ENCODE data around the gene ZSWIM8.
"Not testable (repeated sequence)": the region's sequence is repeated elsewhere in the genome, so short reads cannot be mapped to it uniquely, and the experiment has no call there.

The ZSWIM8 gene, protein sequence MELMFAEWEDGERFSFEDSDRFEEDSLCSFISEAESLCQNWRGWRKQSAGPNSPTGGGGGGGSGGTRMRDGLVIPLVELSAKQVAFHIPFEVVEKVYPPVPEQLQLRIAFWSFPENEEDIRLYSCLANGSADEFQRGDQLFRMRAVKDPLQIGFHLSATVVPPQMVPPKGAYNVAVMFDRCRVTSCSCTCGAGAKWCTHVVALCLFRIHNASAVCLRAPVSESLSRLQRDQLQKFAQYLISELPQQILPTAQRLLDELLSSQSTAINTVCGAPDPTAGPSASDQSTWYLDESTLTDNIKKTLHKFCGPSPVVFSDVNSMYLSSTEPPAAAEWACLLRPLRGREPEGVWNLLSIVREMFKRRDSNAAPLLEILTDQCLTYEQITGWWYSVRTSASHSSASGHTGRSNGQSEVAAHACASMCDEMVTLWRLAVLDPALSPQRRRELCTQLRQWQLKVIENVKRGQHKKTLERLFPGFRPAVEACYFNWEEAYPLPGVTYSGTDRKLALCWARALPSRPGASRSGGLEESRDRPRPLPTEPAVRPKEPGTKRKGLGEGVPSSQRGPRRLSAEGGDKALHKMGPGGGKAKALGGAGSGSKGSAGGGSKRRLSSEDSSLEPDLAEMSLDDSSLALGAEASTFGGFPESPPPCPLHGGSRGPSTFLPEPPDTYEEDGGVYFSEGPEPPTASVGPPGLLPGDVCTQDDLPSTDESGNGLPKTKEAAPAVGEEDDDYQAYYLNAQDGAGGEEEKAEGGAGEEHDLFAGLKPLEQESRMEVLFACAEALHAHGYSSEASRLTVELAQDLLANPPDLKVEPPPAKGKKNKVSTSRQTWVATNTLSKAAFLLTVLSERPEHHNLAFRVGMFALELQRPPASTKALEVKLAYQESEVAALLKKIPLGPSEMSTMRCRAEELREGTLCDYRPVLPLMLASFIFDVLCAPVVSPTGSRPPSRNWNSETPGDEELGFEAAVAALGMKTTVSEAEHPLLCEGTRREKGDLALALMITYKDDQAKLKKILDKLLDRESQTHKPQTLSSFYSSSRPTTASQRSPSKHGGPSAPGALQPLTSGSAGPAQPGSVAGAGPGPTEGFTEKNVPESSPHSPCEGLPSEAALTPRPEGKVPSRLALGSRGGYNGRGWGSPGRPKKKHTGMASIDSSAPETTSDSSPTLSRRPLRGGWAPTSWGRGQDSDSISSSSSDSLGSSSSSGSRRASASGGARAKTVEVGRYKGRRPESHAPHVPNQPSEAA (N-terminal part only)

DNA sequence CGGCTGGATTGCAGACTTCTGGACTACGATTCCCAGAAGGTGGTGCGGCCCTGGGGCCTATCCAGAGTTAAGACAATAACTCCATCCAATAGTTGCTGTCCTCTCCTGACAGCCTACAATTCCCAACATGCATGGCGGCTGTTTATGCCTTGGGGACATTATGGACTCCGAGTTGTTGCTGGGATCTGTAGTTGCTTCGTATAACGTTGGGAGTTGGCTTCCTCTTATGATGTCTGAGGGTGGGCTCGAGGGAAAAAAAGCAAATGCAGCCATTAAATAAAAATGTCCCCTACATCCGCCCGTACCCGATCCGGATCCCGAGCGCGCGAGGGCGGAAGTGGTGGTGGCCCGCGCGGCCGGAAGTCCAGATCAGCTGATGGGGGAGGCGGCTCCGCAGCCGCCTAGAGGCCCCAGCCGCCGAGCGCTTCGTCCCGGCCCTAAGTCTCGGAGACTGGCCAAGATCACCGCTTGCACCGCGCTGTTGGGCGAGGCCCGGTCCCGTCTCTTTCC, at the start of gene ZSWIM8:
TSS of gene ZSWIM8 (plus strand) at position 396 of the 510 bp plus-strand sequence. CDS start 273 bp downstream, outside the sequence.
- DNase-seq (ENCODE audit: low spot score) = peak; percentile 96

DNA sequence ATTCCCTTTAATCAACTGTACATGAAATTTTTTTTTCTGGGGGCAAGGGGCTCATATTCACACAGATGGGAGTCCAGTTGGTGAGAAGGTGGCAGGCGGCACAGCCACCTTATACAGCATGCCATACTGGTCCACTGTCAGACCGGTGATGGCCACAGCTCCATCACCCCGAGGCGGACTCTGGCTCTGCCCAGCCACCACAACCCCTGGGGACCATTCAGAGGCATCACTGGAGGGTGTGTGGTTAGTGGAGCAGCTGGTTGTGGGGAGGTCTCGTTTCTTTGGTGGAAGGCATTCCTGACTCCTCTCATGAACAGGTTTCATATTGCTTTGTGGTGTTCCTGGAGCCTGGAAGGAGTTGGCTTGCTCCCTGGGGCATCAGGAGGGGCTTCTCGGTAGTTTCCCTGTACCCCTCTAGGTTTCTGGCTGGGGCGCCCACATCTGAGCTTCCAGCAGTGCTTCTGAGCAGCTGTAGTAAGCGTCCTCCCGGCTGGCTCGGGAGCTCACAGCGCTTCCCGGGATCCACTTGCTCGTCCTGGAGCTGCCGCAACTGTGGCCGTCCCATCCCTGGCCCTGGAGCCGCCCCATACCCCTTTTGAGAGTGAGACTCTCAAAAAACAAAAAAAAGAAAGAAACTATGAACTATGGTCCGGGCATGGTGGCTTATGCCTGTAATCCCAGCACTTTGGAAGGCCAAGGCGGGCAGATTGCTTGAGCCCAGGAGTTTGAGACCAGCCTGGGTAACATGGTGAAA, 44.7 kb upstream of the ZSWIM8 start:
- not testable (repeated sequence) for DNase-seq (ENCODE audit: low spot score)

DNA sequence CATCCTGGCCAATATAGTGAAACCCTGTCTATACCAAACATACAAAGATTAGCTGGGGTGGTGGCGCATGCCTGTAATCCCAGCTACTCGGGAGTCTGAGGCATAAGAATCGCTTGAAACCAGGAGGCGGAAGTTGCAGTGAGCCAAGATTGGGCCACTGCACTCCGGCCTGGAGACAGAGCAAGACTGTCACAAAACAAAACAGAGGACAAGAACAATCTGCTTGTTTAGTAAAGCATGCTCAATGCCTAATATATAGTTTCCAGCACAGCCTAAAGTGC, 43.0 kb upstream of the ZSWIM8 start:
- no peak for DNase-seq (ENCODE audit: low spot score)

DNA sequence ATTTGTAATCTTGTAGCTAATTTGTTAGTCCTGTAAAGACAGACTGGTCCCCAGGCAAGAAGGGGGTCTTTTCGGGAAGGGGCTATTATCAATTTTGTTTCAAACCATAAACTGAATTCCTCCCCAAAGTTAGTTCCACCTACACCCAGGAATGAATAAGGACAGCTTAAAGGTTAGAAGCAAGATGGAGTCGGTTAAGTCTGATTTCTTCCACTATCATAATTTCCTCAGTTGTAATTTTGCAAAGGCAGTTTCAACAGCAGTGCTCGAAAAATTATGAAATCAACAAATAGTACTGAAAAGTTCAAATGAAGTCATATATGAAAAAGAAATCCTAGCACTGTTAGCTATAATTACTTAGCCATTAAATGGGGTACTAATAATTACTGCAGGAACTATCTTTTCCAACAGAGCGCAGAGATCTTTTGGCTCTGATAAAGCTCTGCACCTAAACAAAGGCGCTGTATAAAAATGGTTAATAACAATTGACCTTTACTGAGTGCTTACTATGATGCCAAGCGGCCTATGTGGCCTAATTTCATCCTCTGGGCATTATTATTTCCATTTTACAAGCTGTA, 42.0 kb upstream of the ZSWIM8 start:
- no peak for DNase-seq (ENCODE audit: low spot score)

DNA sequence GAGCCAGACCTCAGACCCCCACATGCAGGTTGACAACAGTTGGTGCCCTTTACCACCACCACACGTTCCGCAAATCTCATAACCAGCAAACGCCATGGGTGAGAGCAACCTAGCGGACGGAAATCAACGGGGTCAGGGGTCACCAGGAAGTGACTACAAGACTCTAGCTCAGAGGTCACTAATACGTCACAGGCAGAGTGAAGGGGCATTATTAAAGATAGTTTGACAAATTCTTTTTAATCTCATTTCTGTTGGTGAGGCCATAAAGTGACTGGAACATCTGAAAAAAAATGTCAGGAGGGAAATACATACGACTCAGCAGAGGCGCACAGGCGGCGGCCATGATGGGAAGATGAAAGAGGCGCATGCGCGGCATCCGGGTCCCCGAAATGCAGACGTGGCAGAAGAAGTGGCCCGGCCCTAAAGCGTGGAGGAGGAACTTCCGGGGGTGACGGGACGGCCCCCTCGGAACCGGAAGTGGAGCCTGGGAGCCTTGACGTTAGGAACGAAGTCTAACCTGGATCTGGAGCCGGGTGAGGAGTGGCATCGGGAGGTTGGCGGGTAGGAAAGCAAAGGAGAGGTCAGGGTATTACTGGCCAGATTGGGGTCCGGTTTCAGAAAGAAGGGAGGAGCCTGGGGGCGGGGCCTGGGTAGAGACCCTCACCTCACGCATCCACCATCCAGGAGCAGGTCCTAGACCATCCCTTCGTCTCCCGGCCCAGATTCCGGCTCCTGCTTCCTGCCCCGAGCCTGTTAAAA, 41.3 kb upstream of the ZSWIM8 start, which contains the start of gene SEC24C:
TSS of gene SEC24C (plus strand) at position 468 of the 759 bp plus-strand sequence. CDS start 2,461 bp downstream, outside the sequence.
- DNase-seq (ENCODE audit: low spot score) = peak; percentile 97

DNA sequence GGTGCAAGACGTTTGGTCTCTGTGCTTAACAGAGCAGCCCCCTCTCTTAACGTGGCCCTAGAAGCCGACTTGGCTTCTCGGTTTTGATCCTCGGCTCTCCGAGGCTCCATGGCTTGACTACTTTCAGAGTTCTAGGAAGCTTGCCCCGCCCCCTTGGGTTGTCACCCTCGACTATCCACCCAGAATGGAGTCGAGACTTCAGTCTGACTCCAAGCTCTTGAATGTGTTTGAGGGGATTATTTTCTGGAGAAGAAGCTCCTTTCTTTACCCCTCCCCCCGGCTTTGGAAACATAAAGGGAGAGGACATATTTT, 40.8 kb upstream of the ZSWIM8 start:
- peak; percentile 65 for DNase-seq (ENCODE audit: low spot score)

DNA sequence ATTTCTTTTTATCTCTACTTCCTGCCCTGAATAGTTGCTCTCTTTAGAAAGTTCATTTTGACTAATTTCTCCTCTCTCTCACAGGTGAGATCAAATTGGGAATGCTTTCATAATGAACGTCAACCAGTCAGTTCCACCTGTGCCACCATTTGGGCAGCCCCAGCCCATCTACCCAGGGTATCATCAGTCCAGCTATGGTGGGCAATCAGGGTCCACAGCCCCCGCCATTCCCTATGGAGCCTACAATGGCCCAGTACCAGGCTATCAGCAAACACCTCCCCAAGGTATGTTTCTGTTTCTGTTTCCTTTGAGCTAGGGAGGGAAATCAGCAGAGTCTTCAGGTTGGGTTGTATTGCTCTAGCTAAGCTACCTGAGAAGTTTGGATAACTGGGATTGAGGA, 38.7 kb upstream of the ZSWIM8 start:
- no peak for DNase-seq (ENCODE audit: low spot score)

DNA sequence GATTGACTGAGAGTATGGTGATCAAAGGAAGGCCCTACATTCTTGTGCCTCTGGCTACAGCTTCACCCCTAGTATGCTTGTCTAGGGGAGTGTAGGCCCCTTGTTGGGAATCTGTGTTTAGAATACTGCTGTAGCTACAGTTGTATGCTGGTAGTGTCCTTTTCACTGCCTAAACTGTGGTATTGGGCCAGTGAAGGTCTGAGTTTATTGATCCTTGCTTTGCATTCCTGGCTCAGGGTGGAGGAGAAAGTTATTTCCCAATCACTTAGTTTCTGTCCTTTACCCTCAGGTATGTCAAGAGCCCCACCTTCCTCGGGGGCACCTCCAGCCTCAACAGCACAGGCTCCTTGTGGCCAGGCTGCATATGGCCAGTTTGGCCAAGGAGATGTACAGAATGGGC, 34.6 kb upstream of the ZSWIM8 start:
- DNase-seq (ENCODE audit: low spot score) = no peak

DNA sequence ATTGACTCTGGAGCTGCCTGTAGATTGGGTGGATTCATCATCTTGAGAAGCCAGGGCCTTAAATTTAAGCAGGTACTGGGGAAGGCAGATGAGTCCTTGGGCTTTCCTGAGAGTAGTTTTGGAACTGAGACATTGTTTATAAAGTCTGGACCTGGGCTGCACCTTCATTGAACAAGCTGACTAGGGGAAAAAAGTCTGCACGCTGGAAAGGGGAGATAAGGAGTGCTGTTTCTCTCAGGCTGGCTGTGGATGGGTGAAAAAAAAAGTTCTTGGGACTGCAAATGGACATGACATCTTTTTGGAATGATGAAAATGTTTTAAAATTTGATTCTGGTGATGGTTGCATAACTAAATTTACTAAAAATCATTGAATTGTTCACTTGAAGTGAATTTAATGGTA, 29.2 kb upstream of the ZSWIM8 start:
- DNase-seq (ENCODE audit: low spot score) = no peak

DNA sequence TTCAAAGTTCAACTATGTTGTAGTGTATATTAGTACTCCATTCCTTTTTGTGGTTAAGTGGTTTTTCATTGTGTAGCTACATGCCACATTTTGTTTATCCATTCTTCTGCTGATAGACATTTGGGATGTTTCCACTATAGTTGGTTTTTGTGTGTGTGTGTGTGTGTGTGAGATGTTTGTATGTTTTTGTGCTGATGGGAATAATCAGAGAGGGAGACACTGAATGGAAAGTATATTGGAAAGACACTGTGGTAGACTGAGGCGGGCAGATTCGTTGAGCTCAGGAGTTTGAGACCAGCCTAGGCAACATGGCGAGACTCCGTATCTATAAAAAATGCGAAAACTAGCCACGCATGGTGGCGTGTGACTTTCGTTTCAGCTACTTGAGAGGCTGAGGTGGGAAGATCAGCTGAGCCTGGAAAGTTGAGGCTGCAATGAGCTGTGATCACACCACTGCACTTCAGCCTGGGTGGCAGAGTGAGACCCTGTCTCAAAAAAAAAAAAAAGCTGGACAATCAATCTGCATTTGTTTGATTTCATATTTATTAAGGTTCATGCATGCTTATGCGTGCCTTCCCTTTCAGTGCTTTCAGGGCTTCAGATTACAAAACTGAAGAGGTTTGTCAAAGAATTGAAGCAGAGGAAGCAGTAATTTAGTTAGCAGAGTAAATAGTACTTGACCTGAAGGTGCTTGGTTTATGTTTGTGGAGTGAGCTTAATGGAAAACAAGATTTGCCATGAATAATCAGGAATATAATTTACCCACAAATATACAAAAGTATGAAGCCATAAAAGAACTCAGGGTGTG, 26.5 kb upstream of the ZSWIM8 start:
- no peak for DNase-seq (ENCODE audit: low spot score)

DNA sequence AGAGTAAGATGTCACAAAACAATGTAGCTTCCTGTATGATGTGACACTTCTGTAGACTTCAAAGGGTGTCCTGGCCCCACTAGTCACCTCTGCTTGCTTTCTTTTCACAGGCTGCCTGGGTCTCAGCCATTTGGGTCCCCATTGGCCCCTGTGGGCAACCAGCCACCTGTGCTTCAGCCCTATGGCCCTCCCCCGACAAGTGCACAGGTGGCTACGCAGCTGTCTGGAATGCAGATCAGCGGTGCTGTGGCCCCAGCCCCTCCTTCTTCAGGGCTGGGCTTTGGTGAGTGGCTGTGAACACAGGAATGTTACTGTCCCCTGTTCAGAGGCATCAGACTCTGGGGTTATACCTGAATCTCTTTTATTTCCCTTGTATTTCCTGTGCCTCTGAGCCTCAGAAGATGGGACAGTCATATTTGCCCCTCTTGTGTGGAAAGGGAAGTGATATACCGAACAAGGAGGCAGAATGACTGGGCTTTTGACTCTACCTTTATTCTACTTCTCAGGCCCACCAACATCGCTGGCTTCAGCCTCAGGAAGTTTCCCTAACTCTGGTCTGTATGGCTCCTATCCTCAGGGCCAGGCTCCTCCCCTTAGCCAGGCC, 25.8 kb upstream of the ZSWIM8 start:
- no peak for DNase-seq (ENCODE audit: low spot score)

DNA sequence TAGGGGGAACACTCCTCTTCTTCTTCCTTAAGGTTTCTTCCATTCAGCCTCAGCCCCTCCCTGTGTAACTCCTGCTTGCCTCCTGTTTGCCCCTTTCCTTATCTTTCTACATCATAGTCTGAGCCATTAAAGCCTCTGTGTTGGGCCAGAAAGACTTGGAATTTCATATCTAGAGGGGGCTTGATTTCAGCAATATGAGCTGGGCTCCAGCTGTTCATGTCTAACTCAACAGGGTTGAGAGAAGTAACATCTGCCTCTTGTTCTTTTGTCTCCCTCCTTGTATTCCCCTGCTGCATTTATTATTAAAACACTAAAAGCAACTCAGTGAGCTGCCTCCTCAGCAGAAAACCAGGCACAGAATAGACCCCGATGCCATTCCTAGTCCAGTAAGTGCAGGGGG, 23.6 kb upstream of the ZSWIM8 start:
- no peak for DNase-seq (ENCODE audit: low spot score)

DNA sequence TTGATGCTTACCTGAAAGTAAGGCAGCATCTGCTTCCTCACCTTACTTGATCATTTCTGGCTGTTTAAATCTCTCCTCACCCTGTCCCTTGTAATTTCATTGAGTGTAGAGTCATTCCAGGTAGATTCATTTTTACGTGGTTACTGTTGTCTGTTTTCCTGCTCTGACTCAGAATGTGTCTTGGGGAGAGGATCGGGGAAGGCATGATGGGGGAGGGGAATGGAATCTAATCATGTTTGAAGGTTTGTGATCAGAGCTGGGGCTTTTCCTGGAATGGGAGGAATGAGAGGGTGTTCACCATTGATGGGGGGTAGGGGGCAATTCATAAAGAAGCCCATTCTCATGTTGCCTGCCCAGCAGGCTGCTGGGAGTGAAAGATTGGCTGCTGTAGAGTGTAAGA, 22.5 kb upstream of the ZSWIM8 start:
- DNase-seq (ENCODE audit: low spot score) = no peak

DNA sequence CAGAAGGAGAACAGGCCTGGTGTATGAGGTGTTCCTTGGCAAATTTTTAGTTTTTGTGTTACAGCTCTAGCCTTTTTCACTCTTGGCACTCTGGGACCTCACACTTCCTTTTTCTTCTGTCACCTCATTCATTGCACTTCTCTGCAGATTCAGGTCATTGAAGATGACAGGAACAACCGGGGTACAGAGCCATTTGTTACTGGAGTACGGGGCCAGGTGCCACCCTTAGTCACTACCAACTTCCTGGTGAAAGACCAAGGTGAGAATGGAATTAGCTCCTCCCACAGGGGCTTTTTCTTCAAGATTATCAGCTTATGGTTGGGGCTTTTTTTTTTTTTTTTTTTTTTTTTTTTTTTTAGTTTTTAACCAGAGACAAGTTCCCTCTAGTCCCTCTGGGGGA, 22.1 kb upstream of the ZSWIM8 start:
- no peak for DNase-seq (ENCODE audit: low spot score)

DNA sequence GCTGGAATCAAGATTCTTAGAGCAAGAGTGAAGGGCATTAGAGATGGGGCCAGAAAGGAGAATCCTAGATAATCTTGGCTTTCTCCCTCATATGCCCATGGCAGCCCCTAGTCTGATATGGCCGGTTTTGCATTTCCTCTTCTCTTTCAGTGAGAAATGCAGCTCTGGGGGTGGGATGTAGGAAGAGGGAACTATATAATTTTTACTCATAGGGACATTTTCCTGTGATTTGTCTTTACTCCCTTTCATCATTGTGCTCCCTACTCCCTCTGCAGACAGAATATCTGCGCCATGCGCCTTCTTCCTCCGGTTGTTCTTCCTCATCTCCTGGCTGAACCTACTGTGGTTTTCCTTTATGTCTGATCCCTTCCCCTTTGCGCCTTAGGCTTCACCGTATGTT, 20.3 kb upstream of the ZSWIM8 start:
- DNase-seq (ENCODE audit: low spot score) = no peak

DNA sequence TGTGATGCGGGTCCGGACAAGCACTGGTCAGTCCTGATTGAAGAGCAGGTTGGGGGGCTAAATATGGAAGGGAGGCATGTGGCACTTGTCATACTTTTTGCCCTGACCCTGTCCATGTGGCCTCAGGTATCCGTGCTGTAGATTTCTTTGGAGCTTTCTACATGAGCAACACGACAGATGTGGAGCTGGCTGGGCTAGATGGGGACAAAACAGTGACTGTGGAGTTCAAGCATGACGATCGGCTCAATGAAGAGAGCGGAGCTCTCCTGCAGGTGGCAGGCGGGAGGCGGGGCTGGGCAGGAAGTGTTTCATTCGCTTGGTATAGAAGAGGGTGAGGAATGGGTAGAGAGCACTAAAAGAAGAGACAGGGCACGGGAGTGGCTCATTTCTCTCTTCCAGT, 16.5 kb upstream of the ZSWIM8 start:
- no peak for DNase-seq (ENCODE audit: low spot score)

DNA sequence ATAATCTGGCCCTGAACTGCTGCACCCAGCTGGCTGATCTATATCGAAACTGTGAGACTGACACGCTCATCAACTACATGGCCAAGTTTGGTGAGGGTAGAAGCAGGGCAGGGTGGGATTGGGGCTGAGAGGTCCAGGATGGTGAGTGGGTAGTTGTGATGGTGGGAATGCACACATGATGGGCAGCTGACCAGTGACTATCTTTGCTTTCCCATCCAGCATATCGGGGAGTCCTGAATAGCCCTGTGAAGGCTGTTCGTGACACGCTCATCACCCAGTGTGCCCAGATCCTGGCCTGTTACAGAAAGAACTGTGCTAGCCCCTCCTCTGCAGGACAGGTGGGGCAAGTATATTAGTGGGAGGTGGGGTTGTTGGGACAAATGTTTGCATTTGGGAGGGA, 16.0 kb upstream of the ZSWIM8 start:
- DNase-seq (ENCODE audit: low spot score) = no peak

DNA sequence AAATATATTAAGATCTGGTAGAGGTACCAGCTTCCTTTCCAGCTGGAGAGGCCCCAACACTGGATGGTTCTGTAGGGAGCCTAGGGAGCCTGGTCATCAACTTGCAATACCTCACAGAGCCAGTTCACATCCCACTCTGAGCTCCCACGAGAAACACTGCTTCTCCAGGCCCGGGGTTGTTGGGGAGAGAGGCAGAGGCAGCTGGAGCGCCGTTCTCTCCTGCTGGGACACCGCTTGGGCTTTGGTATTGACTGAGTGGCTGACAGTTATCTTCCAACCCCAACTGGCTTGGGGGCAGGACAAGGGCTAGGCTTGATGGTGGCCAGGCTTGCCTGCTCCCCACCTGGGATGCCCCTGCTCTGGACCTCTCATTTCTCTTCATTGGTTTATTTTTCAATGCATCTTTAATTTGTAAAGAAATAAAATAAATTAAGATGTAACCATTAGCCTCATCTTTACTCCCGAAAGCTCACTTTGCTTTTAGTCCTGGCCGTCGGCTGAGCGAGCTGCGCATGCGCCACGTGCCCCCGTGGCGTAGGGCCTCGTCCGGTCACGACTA, 13.6 kb upstream of the ZSWIM8 start:
- DNase-seq (ENCODE audit: low spot score) = peak; percentile 76
